SH-SY5Y (cell line): Measurements from ENCODE around the gene ADAMTS17.

ENCODE experiments used
- GATA2 ChIP-seq: IDR thresholded peaks from 2 replicates; pipeline ENCODE4 v1.6.1; 2011; ENCODE audit warnings: mild to moderate bottlenecking, low read depth, low read length
- GATA3 ChIP-seq: IDR thresholded peaks from 2 replicates; pipeline ENCODE4 v1.6.1; 2011; ENCODE audit warnings: low read depth, mild to moderate bottlenecking, low read length, moderate library complexity

GRCh38 chr15:100060276-100060926, 281.4 kb downstream of the ADAMTS17 start:
- 0 out of 2 replicates have a peak, but pooled peaks have one; percentile 4 for TF ChIP-seq GATA2
- TF ChIP-seq GATA3: no peak
